Stimulated activated naive CD8-positive, alpha-beta T cell treated with anti-CD3 and anti-CD28 coated beads, Interleukin-15, Interleukin-2, amounts not matched to agents 100 U/mL and 50 U/mL, for 24 hours (primary cell): Measurements from ENCODE around the gene ROBO4.

Source experiments
- ATAC-seq: fragments of 150-1000 bp; cut with Tn5 transposase; one replicate; pipeline ENCODE4 v1.10.0; 2021
- DNase-seq: peaks from one replicate; pipeline ENCODE4 v3.0.0; 2021

Gene ROBO4

GRCh38 chr11:124872741-124873140 lies 24.9 kb downstream of the ROBO4 start:
- DNase-seq = no peak
- no peak for ATAC-seq

GRCh38 chr11:124872280-124872679 lies 25.4 kb downstream of the ROBO4 start:
- no peak for ATAC-seq
- no peak for DNase-seq

GRCh38 chr11:124870430-124870829 lies 27.2 kb downstream of the ROBO4 start:
- ATAC-seq (no peak), DNase-seq (no peak)

- DNase-seq = no peak
- ATAC-seq = no peak
Observed at GRCh38 chr11:124869856-124870387, 27.7 kb downstream of the ROBO4 start.

GRCh38 chr11:124869331-124869730 lies 28.3 kb downstream of the ROBO4 start:
- ATAC-seq = no peak

GRCh38 chr11:124868331-124869274 lies 29.1 kb downstream of the ROBO4 start:
- no peak for ATAC-seq

More at GRCh38 chr11:124869331-124869730, 28.3 kb downstream of the ROBO4 start:
- DNase-seq = no peak

GRCh38 chr11:124867700-124868099 lies 30.0 kb downstream of the ROBO4 start:
- ATAC-seq (no peak), DNase-seq (no peak)

More at GRCh38 chr11:124868331-124869274, 29.1 kb downstream of the ROBO4 start:
- no peak for DNase-seq

- DNase-seq (peak; percentile 73), ATAC-seq (no peak)
Observed at GRCh38 chr11:124865902-124866851, 31.5 kb downstream of the ROBO4 start.

- ATAC-seq = no peak
Observed at GRCh38 chr11:124865181-124865901, 32.3 kb downstream of the ROBO4 start, which contains the start of gene ROBO3. Gene ROBO3, plus strand, starts transcription at chr11:124865432. Its CDS starts 146 bp downstream, at chr11:124865578.

GRCh38 chr11:124864892-124865180 lies 32.8 kb downstream of the ROBO4 start:
- DNase-seq = no peak

More at GRCh38 chr11:124865181-124865901, 32.3 kb downstream of the ROBO4 start, which contains the start of gene ROBO3:
- no peak for DNase-seq

GRCh38 chr11:124864176-124864891 lies 33.3 kb downstream of the ROBO4 start:
- ATAC-seq (no peak), DNase-seq (no peak)

More at GRCh38 chr11:124864892-124865180, 32.8 kb downstream of the ROBO4 start:
- no peak for ATAC-seq

- no peak for ATAC-seq
- no peak for DNase-seq
Observed at GRCh38 chr11:124863826-124864165, 33.9 kb downstream of the ROBO4 start.

GRCh38 chr11:124863137-124863825 lies 34.4 kb downstream of the ROBO4 start:
- DNase-seq (no peak), ATAC-seq (no peak)

GRCh38 chr11:124861670-124862069 lies 36.0 kb downstream of the ROBO4 start:
- no peak for DNase-seq
- ATAC-seq = no peak

GRCh38 chr11:124859171-124859570 lies 38.5 kb downstream of the ROBO4 start:
- ATAC-seq (no peak), DNase-seq (no peak)

GRCh38 chr11:124846070-124846673 lies 51.5 kb downstream of the ROBO4 start:
- no peak for ATAC-seq

GRCh38 chr11:124844664-124845079 lies 53.0 kb downstream of the ROBO4 start:
- ATAC-seq = no peak
- no peak for DNase-seq

More at GRCh38 chr11:124846070-124846673, 51.5 kb downstream of the ROBO4 start:
- DNase-seq = no peak

GRCh38 chr11:124843616-124843910 lies 54.1 kb downstream of the ROBO4 start:
- ATAC-seq (no peak), DNase-seq (no peak)

GRCh38 chr11:124842305-124842704 lies 55.4 kb downstream of the ROBO4 start:
- DNase-seq (no peak), ATAC-seq (no peak)

- ATAC-seq = no peak
- no peak for DNase-seq
Observed at GRCh38 chr11:124841840-124842239, 55.8 kb downstream of the ROBO4 start.
